HepG2 (cell line): ENCODE measurements around the gene PLXDC2. TPM values are rescaled to one million over a fixed set of nuclear protein-coding genes. Genes with fewer than 3 reads are reported as not detected.

ENCODE experiments used
- ATAC-seq: fragments of 200-7000 bp; cut with Tn5 transposase; 3 replicates; pipeline ENCODE4 v1.9.1; 2020; ENCODE audit warnings: mild to moderate bottlenecking, moderate library complexity
- BruUV-seq: library from RNA; stranded (reverse); fragments of 400-500 nt; replicated peaks from 2 replicates; lab custom pipeline; 2021; lab: Mats Ljungman, UMichigan
- CTCF ChIA-PET: fragments of 300-600 bp; formaldehyde crosslinking; extraction: SDS; loops from one replicate; lab custom pipeline; 2021; ENCODE audit warnings: low total read pairs, inconsistent platforms, low intra/inter-chr PET ratio; lab: Yijun Ruan, JAX
- POLR2A ChIA-PET: fragments of 350-600 bp; sonication (Branson Sonifier 250); formaldehyde crosslinking; loops from one replicate; lab custom pipeline; 2020; ENCODE audit warnings: antibody characterized with exemption, inconsistent platforms; lab: Yijun Ruan, JAX
- DNase-seq: peaks from one replicate; pipeline ENCODE4 v3.0.0-alpha.2; 2015; ENCODE audit warnings: low spot score
- FAIRE-seq: peaks from 3 replicates; lab custom pipeline; 2011; peaks lifted over from hg19 to GRCh38; lab: Jason Lieb, UNC
- H2AFZ ChIP-seq: one replicate; pipeline ENCODE4 v1.6.1; 2011; ENCODE audit warnings: low read length, inconsistent platforms
- H3K27ac ChIP-seq: fragments of 300-600 bp; 3 replicates; pipeline ENCODE4 v1.8.0; 2011; ENCODE audit warnings: mixed run types, mild to moderate bottlenecking, mixed read lengths, low read length, inconsistent platforms; ENCODE audit not compliant: insufficient read depth; ENCODE audit errors: extremely low read length
- H3K27me3 ChIP-seq, 2 experiments: fragments of 200-600 bp in 1 of 2; 2 replicates in 1 of 2; 3 replicates in 1 of 2; pipeline versions ENCODE4 v1.6.0 to v1.8.0; 2011; ENCODE audit warnings: low read length in 2 of 2, mild to moderate bottlenecking in 2 of 2, moderate library complexity in 2 of 2, inconsistent platforms in 1 of 2; ENCODE audit not compliant: insufficient read depth in 2 of 2, control insufficient read depth in 1 of 2
- H3K36me3 ChIP-seq, 2 experiments: fragments of 200-600 bp in 1 of 2; replicated peaks in 1 of 2; 2 replicates in 1 of 2; 3 replicates in 1 of 2; pipeline versions ENCODE4 v1.5.1 to v1.8.0; 2011; ENCODE audit warnings: low read length in 2 of 2, inconsistent platforms in 1 of 2; ENCODE audit not compliant: insufficient read depth in 2 of 2, control insufficient read depth in 1 of 2
- H3K4me1 ChIP-seq: 2 replicates; pipeline ENCODE4 v1.5.1; 2012; ENCODE audit warnings: low read length, inconsistent platforms; ENCODE audit not compliant: insufficient read depth
- H3K4me2 ChIP-seq: 2 replicates; pipeline ENCODE4 v1.6.0; 2011; ENCODE audit warnings: low read depth, low read length, inconsistent platforms
- H3K4me3 ChIP-seq, 3 experiments: fragments of 200-600 bp in 1 of 3; sonication (generic), shearing (Covaris generic) in 1 of 3; replicated peaks in 1 of 3; 2 replicates each; pipeline ENCODE4 v1.5.1; 2011 to 2016; ENCODE audit warnings: low read length in 3 of 3, inconsistent platforms in 2 of 3, low read depth in 2 of 3, mild to moderate bottlenecking in 2 of 3, control low read depth in 1 of 3, mixed read lengths in 1 of 3; ENCODE audit not compliant: insufficient read depth in 1 of 3
- H3K79me2 ChIP-seq: one replicate; pipeline ENCODE4 v1.6.1; 2011; ENCODE audit warnings: low read length, inconsistent platforms; ENCODE audit not compliant: insufficient read depth
- H3K9ac ChIP-seq: 2 replicates; pipeline ENCODE4 v1.6.0; 2011; ENCODE audit warnings: mild to moderate bottlenecking, low read depth, low read length, inconsistent platforms; ENCODE audit not compliant: insufficient read depth
- H3K9me3 ChIP-seq: 2 replicates; pipeline ENCODE4 v1.5.1; 2012; ENCODE audit warnings: mild to moderate bottlenecking, low read length
- H4K20me1 ChIP-seq: 2 replicates; pipeline ENCODE4 v1.6.0; 2011; ENCODE audit warnings: inconsistent platforms, mild to moderate bottlenecking, low read length, moderate library complexity; ENCODE audit not compliant: insufficient read depth
- BORCS8-MEF2B ChIP-seq: sonication (generic); formaldehyde crosslinking; IDR thresholded peaks from 2 replicates; pipeline ENCODE4 v1.8.0; 2022; ENCODE audit warnings: mild to moderate bottlenecking, missing genetic modification reagents
- ETV6 ChIP-seq: sonication (generic); formaldehyde crosslinking; conservative IDR thresholded peaks from 2 replicates; pipeline ENCODE4 v1.4.0; 2020; ENCODE audit warnings: missing genetic modification reagents
- HNRNPK ChIP-seq: fragments of 200-400 bp; formaldehyde crosslinking; IDR thresholded peaks from 2 replicates; pipeline ENCODE4 v1.6.1; 2018; ENCODE audit warnings: low read length, low read depth, moderate library complexity, mild to moderate bottlenecking; ENCODE audit not compliant: poor library complexity, severe bottlenecking
- MLLT10 ChIP-seq: sonication (generic); formaldehyde crosslinking; IDR thresholded peaks from 2 replicates; pipeline ENCODE4 v1.4.0; 2020; ENCODE audit warnings: missing genetic modification reagents
- SPEN ChIP-seq: sonication (generic); formaldehyde crosslinking; IDR thresholded peaks from 2 replicates; pipeline ENCODE4 v1.5.1; 2020; ENCODE audit warnings: low read depth, mild to moderate bottlenecking, missing genetic modification reagents
- SUZ12 ChIP-seq: fragments of 150-350 bp; IDR thresholded peaks from 2 replicates; pipeline ENCODE4 v1.6.1; 2014; ENCODE audit warnings: low read depth, low read length
- ZFP90 ChIP-seq: sonication (generic); formaldehyde crosslinking; IDR thresholded peaks from 2 replicates; pipeline ENCODE4 v1.8.0; 2022; ENCODE audit warnings: missing genetic modification reagents, mild to moderate bottlenecking, inconsistent platforms, borderline replicate concordance
- ZNF570 ChIP-seq: sonication (generic); formaldehyde crosslinking; IDR thresholded peaks from 2 replicates; pipeline ENCODE4 v1.4.0; 2020; ENCODE audit warnings: mild to moderate bottlenecking, missing genetic modification reagents, borderline replicate concordance
- ZNF746 ChIP-seq: sonication (generic); formaldehyde crosslinking; IDR thresholded peaks from 2 replicates; pipeline ENCODE4 v1.8.0; 2022; ENCODE audit warnings: mild to moderate bottlenecking, missing genetic modification reagents
- WGBS: methylation state at CpG from one replicate; pipeline ENCODE4 v1.1.6; 2017; ENCODE audit warnings: low lambda C conversion rate; 5-methylcytosine and 5-hydroxymethylcytosine counted together
- in situ Hi-C: cut with HindIII; loops from 2 replicates; pipeline ENCODE4 v1.10.0; 2017; ENCODE audit warnings: low pct_unique_long_range_greater_than_20kb; ENCODE audit not compliant: extremely low pct_ligation_motif_present
- intact Hi-C: fragments of 100-400 bp; cut with micrococcal nuclease; formaldehyde crosslinking; loops from one replicate; pipeline ENCODE4 v1.10.0; 2022; ENCODE audit not compliant: unreplicated experiment
- polyA plus RNA-seq, 8 experiments: library from polyadenylated mRNA; depleted of rRNA in 3 of 8; stranded (reverse) in 7 of 8; unstranded in 1 of 8; fragments of >200 nt; fragmentation: Illumina TruSeq in 4 of 8; extraction: Trizol in 4 of 8; gene quantifications; 2 replicates each; pipeline versions ENCODE4 v1.2.1 to v1.2.3, GENCODE V29; 2011 to 2016; ENCODE audit warnings: low read depth in 4 of 8, missing spikeins in 1 of 8, mixed read lengths in 1 of 8; ENCODE audit not compliant: insufficient read depth in 1 of 8
- total RNA-seq, 5 experiments: library from RNA; depleted of rRNA; stranded (reverse); fragments of >200 nt; fragmentation: Illumina TruSeq; extraction: Trizol; gene quantifications; 2 replicates each; pipeline ENCODE4 v1.2.3, GENCODE V29; 2016; ENCODE audit warnings: low read depth in 1 of 5
- TF ChIP-seq, protein P1 (sequence below): sonication (generic); formaldehyde crosslinking; IDR thresholded peaks from 2 replicates; pipeline ENCODE4 v1.4.0; 2020; ENCODE audit warnings: missing genetic modification reagents, borderline replicate concordance
- TF ChIP-seq, protein P2 (sequence below): sonication (generic); formaldehyde crosslinking; IDR thresholded peaks from 2 replicates; pipeline ENCODE4 v1.4.0; 2020; ENCODE audit warnings: missing genetic modification reagents
- TF ChIP-seq, protein P3 (sequence below): sonication (generic); formaldehyde crosslinking; IDR thresholded peaks from 2 replicates; pipeline ENCODE4 v1.8.0; 2022; ENCODE audit warnings: missing genetic modification reagents, mild to moderate bottlenecking, moderate library complexity, borderline replicate concordance
- TF ChIP-seq, protein P4 (sequence below): sonication (generic); formaldehyde crosslinking; IDR thresholded peaks from 2 replicates; pipeline ENCODE4 v1.5.0; 2020; ENCODE audit warnings: missing genetic modification reagents, mild to moderate bottlenecking, borderline replicate concordance

The PLXDC2 gene
- total and polyA plus RNA-seq, 2 of the 13 experiments (the other 11 are each of a cell fraction or from before 2014, with no cell fraction given): 2.1 to 2.4 TPM

DNA sequence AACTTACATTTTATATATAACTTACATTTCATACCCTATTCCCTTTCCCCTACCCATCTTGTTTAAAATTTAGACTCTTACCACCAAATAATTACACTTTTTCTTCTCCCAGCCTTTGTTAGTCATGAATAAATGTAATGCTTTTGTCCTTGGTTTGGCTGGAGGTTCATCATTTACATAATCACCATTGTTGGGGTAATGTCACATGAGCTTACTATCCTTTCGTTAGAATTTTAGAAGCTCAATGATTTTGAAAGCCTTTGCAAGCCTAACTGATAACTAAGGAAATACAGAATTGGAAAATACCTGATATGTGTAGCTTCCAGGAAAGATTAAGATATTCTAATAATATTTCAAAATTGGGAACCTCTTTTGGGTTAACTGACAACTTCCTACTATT, 171.7 kb downstream of the PLXDC2 start:
- H3K4me2 ChIP-seq: no peak overlapping the region
- no peak overlapping the region for H2AFZ ChIP-seq
- no peaks in the 10 kb centered on the region for H3K4me1 ChIP-seq
- no peak for DNase-seq
- in situ Hi-C loops (no loop called here), intact Hi-C loops (no loop called here)
- no peak for FAIRE-seq
- H3K27me3 ChIP-seq: no peaks in the 10 kb centered on the region
- ATAC-seq: no peak
- no peaks in the 10 kb centered on the region for H4K20me1 ChIP-seq
- H3K36me3 ChIP-seq: no peaks in the 10 kb centered on the region
- no peaks in the 10 kb centered on the region for H3K79me2 ChIP-seq
- ChIA-PET CTCF (no interaction called here), POLR2A (no interaction called here)
- no peak overlapping the region for H3K27ac ChIP-seq
- no peak overlapping the region for H3K4me3 ChIP-seq
- no peaks in the 10 kb centered on the region for H3K9me3 ChIP-seq
- no peak overlapping the region for H3K9ac ChIP-seq
- BruUV-seq: no TSS peak
- TF ChIP-seq ETV6 (CRISPR knock-in tag) (no peak), SPEN (CRISPR knock-in tag) (no peak), MLLT10 (CRISPR knock-in tag) (no peak), HNRNPK (no peak), ZNF570 (CRISPR knock-in tag) (no peak), ZFP90 (CRISPR knock-in tag) (no peak), BORCS8-MEF2B (CRISPR knock-in tag) (no peak), ZNF746 (CRISPR knock-in tag) (no peak), SUZ12 (no peak)
- TF ChIP-seq, protein P1, sequence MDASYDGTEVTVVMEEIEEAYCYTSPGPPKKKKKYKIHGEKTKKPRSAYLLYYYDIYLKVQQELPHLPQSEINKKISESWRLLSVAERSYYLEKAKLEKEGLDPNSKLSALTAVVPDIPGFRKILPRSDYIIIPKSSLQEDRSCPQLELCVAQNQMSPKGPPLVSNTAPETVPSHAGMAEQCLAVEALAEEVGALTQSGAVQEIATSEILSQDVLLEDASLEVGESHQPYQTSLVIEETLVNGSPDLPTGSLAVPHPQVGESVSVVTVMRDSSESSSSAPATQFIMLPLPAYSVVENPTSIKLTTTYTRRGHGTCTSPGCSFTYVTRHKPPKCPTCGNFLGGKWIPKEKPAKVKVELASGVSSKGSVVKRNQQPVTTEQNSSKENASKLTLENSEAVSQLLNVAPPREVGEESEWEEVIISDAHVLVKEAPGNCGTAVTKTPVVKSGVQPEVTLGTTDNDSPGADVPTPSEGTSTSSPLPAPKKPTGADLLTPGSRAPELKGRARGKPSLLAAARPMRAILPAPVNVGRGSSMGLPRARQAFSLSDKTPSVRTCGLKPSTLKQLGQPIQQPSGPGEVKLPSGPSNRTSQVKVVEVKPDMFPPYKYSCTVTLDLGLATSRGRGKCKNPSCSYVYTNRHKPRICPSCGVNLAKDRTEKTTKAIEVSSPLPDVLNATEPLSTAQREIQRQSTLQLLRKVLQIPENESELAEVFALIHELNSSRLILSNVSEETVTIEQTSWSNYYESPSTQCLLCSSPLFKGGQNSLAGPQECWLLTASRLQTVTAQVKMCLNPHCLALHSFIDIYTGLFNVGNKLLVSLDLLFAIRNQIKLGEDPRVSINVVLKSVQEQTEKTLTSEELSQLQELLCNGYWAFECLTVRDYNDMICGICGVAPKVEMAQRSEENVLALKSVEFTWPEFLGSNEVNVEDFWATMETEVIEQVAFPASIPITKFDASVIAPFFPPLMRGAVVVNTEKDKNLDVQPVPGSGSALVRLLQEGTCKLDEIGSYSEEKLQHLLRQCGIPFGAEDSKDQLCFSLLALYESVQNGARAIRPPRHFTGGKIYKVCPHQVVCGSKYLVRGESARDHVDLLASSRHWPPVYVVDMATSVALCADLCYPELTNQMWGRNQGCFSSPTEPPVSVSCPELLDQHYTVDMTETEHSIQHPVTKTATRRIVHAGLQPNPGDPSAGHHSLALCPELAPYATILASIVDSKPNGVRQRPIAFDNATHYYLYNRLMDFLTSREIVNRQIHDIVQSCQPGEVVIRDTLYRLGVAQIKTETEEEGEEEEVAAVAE (CRISPR knock-in tag): no peak
- TF ChIP-seq, protein P2, sequence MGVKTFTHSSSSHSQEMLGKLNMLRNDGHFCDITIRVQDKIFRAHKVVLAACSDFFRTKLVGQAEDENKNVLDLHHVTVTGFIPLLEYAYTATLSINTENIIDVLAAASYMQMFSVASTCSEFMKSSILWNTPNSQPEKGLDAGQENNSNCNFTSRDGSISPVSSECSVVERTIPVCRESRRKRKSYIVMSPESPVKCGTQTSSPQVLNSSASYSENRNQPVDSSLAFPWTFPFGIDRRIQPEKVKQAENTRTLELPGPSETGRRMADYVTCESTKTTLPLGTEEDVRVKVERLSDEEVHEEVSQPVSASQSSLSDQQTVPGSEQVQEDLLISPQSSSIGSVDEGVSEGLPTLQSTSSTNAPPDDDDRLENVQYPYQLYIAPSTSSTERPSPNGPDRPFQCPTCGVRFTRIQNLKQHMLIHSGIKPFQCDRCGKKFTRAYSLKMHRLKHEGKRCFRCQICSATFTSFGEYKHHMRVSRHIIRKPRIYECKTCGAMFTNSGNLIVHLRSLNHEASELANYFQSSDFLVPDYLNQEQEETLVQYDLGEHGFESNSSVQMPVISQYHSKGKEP (CRISPR knock-in tag): no peak
- TF ChIP-seq, protein P3, sequence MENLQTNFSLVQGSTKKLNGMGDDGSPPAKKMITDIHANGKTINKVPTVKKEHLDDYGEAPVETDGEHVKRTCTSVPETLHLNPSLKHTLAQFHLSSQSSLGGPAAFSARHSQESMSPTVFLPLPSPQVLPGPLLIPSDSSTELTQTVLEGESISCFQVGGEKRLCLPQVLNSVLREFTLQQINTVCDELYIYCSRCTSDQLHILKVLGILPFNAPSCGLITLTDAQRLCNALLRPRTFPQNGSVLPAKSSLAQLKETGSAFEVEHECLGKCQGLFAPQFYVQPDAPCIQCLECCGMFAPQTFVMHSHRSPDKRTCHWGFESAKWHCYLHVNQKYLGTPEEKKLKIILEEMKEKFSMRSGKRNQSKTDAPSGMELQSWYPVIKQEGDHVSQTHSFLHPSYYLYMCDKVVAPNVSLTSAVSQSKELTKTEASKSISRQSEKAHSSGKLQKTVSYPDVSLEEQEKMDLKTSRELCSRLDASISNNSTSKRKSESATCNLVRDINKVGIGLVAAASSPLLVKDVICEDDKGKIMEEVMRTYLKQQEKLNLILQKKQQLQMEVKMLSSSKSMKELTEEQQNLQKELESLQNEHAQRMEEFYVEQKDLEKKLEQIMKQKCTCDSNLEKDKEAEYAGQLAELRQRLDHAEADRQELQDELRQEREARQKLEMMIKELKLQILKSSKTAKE (CRISPR knock-in tag): no peak
- TF ChIP-seq, protein P4, sequence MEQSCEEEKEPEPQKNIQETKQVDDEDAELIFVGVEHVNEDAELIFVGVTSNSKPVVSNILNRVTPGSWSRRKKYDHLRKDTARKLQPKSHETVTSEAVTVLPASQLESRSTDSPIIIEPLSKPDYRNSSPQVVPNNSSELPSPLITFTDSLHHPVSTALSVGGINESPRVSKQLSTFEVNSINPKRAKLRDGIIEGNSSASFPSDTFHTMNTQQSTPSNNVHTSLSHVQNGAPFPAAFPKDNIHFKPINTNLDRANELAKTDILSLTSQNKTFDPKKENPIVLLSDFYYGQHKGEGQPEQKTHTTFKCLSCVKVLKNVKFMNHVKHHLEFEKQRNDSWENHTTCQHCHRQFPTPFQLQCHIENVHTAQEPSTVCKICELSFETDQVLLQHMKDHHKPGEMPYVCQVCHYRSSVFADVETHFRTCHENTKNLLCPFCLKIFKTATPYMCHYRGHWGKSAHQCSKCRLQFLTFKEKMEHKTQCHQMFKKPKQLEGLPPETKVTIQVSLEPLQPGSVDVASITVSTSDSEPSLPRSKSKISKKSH (CRISPR knock-in tag): no peak
- WGBS: 0% methylated on average over 1 of the region's 1 CpG
